ENCODE results near the gene MARCO. TPM values are rescaled to one million over a fixed set of nuclear protein-coding genes. Genes with fewer than 3 reads are reported as not detected.
A peak's percentile ranks its signal among the peaks of the same experiment; 100 is the strongest.

The MARCO gene
- total RNA-seq, 6 experiments from 2014 or later = 5.8 to 129 (median 31.9) TPM

GRCh38 chr2:119011162-119011909 is 69.3 kb downstream of the MARCO start:
- Histone ChIP-seq H3K9me3 (no peaks in the 10 kb centered on the region), H3K4me3 (no peak overlapping the region), H3K27me3 (no peaks in the 10 kb centered on the region), H3K4me1 (no peaks in the 10 kb centered on the region), H3K27ac (no peak overlapping the region), H3K36me3 (no peaks in the 10 kb centered on the region)
- TF ChIP-seq CTCF (IDR thresholded peaks at IDR 0.05) = peak; percentile 58 to 70 (median 65)
- no peak for TF ChIP-seq POLR2A (IDR thresholded peaks at IDR 0.05)
- WGBS (ENCODE audit: insufficient coverage, low coverage, low lambda C conversion rate, missing lambda C conversion rate) = 25% methylated on average over 8 of the region's 38 CpGs
- intact Hi-C loops (cut with DNase I) = loop anchor here in 1 of 2 donors (5.0 kb wide), 1 partner anchor 281 kb away; no protein-coding TSS in a partner anchor
- DNase-seq (peak; percentile 61 to 62 (median 62)), ATAC-seq (peak; percentile 88 to 98 (median 94))

- no peak overlapping the region for H3K27ac ChIP-seq
- DNase-seq = no peak
- intact Hi-C loops (cut with DNase I) = loop anchor here in 1 of 2 donors (5.0 kb wide), 1 partner anchor 280 kb away; no protein-coding TSS in a partner anchor
- H3K27me3 ChIP-seq = no peaks in the 10 kb centered on the region
- no peaks in the 10 kb centered on the region for H3K36me3 ChIP-seq
- 100% methylated on average over 1 of the region's 5 CpGs for WGBS (ENCODE audit: insufficient coverage, low coverage, low lambda C conversion rate, missing lambda C conversion rate)
- H3K4me3 ChIP-seq = no peak overlapping the region
- ATAC-seq = no peak
- H3K4me1 ChIP-seq = no peaks in the 10 kb centered on the region
- TF ChIP-seq CTCF (IDR thresholded peaks at IDR 0.05) = no peak
- TF ChIP-seq POLR2A (IDR thresholded peaks at IDR 0.05) = no peak
- no peaks in the 10 kb centered on the region for H3K9me3 ChIP-seq
Observed at GRCh38 chr2:119011910-119012209, 69.9 kb downstream of the MARCO start.

GRCh38 chr2:119012345-119013301 is 70.6 kb downstream of the MARCO start:
- H3K36me3 ChIP-seq = no peaks in the 10 kb centered on the region
- no peaks in the 10 kb centered on the region for H3K9me3 ChIP-seq
- no peaks in the 10 kb centered on the region for H3K4me1 ChIP-seq
- DNase-seq (peak in 1 of 3 donors; percentile 44), ATAC-seq (no peak)
- 78% methylated on average over 3 of the region's 11 CpGs for WGBS (ENCODE audit: insufficient coverage, low coverage, low lambda C conversion rate, missing lambda C conversion rate)
- H3K27ac ChIP-seq = no peak overlapping the region
- H3K4me3 ChIP-seq = no peak overlapping the region
- intact Hi-C loops (cut with DNase I) = loop anchor here in 1 of 2 donors (5.0 kb wide), 1 partner anchor 280 kb away; no protein-coding TSS in a partner anchor
- no peaks in the 10 kb centered on the region for H3K27me3 ChIP-seq
- no peak for TF ChIP-seq CTCF (IDR thresholded peaks at IDR 0.05)
- no peak for TF ChIP-seq POLR2A (IDR thresholded peaks at IDR 0.05)

GRCh38 chr2:119013671-119014070 is 71.7 kb downstream of the MARCO start:
- Histone ChIP-seq H3K27me3 (no peaks in the 10 kb centered on the region), H3K9me3 (no peaks in the 10 kb centered on the region), H3K36me3 (no peaks in the 10 kb centered on the region), H3K27ac (no peak overlapping the region), H3K4me3 (no peak overlapping the region), H3K4me1 (no peaks in the 10 kb centered on the region)
- TF ChIP-seq CTCF (IDR thresholded peaks at IDR 0.05) (no peak), POLR2A (IDR thresholded peaks at IDR 0.05) (no peak)
- DNase-seq = peak in 1 of 3 donors; percentile 28
- no peak for ATAC-seq
- intact Hi-C loops (cut with DNase I) = loop anchor here in 1 of 2 donors (5.0 kb wide), 1 partner anchor 279 kb away; no protein-coding TSS in a partner anchor
- WGBS (ENCODE audit: insufficient coverage, low coverage, low lambda C conversion rate, missing lambda C conversion rate) = 66% methylated on average over 3 of the region's 4 CpGs

Data from right lobe of liver (tissue), 6 donors.